HepG2 (cell line): Measurements from ENCODE around the gene EIF3A. TPM values are rescaled to one million over a fixed set of nuclear protein-coding genes. Genes with fewer than 3 reads are reported as not detected.

ENCODE experiments used
- AHDC1 ChIP-seq: sonication (generic); formaldehyde crosslinking; IDR thresholded peaks from 2 replicates; pipeline ENCODE4 v1.5.1; 2020; ENCODE audit warnings: mild to moderate bottlenecking, missing genetic modification reagents, borderline replicate concordance
- LRRFIP1 ChIP-seq: sonication (generic); formaldehyde crosslinking; conservative IDR thresholded peaks from 2 replicates; pipeline ENCODE4 v1.4.0; 2020; ENCODE audit warnings: missing genetic modification reagents
- MXI1 ChIP-seq: IDR thresholded peaks from 3 replicates; pipeline ENCODE4 v1.6.1; 2012; ENCODE audit warnings: low read depth, low read length, inconsistent platforms, borderline replicate concordance
- NFE2L1 ChIP-seq: sonication (generic); formaldehyde crosslinking; IDR thresholded peaks from 2 replicates; pipeline ENCODE4 v1.4.0; 2020; ENCODE audit warnings: missing genetic modification reagents, mild to moderate bottlenecking, borderline replicate concordance
- NR2F2 ChIP-seq: IDR thresholded peaks from 2 replicates; pipeline ENCODE4 v1.6.1; 2012; ENCODE audit warnings: low read depth, inconsistent platforms, borderline replicate concordance
- SMAD3 ChIP-seq: sonication (generic); formaldehyde crosslinking; IDR thresholded peaks from 2 replicates; pipeline ENCODE4 v1.4.0; 2020; ENCODE audit warnings: missing genetic modification reagents
- SRSF1 ChIP-seq: fragments of 200-400 bp; formaldehyde crosslinking; optimal IDR thresholded peaks from 2 replicates; pipeline ENCODE3; 2017; ENCODE audit warnings: mild to moderate bottlenecking, low read depth, low read length, moderate library complexity
- SRSF9 ChIP-seq: fragments of 200-400 bp; formaldehyde crosslinking; IDR thresholded peaks from 2 replicates; pipeline ENCODE4 v1.6.1; 2018; ENCODE audit warnings: borderline replicate concordance, mild to moderate bottlenecking, low read depth, low read length; ENCODE audit not compliant: insufficient read depth, poor library complexity, severe bottlenecking
- TFAP4 ChIP-seq: sonication (generic); IDR thresholded peaks from 2 replicates; pipeline ENCODE4 v1.6.1; 2016; ENCODE audit warnings: low read depth, borderline replicate concordance
- ZBTB4 ChIP-seq: sonication (generic); formaldehyde crosslinking; IDR thresholded peaks from 2 replicates; pipeline ENCODE4 v1.4.0; 2020; ENCODE audit warnings: missing genetic modification reagents, mild to moderate bottlenecking, borderline replicate concordance
- ZFP37 ChIP-seq: sonication (generic); formaldehyde crosslinking; IDR thresholded peaks from 2 replicates; pipeline ENCODE4 v1.4.0; 2020; ENCODE audit warnings: missing genetic modification reagents, borderline replicate concordance
- ZMAT3 ChIP-seq: sonication (generic); formaldehyde crosslinking; conservative IDR thresholded peaks from 2 replicates; pipeline ENCODE4 v1.7.0; 2021; ENCODE audit warnings: missing genetic modification reagents
- ZNF501 ChIP-seq: sonication (generic); formaldehyde crosslinking; IDR thresholded peaks from 2 replicates; pipeline ENCODE4 v1.5.1; 2020; ENCODE audit warnings: mild to moderate bottlenecking, moderate library complexity, missing genetic modification reagents
- polyA plus RNA-seq, 8 experiments: library from polyadenylated mRNA; depleted of rRNA in 3 of 8; stranded (reverse) in 7 of 8; unstranded in 1 of 8; fragments of >200 nt; fragmentation: Illumina TruSeq in 4 of 8; extraction: Trizol in 4 of 8; gene quantifications; 2 replicates each; pipeline versions ENCODE4 v1.2.1 to v1.2.3, GENCODE V29; 2011 to 2016; ENCODE audit warnings: low read depth in 4 of 8, missing spikeins in 1 of 8, mixed read lengths in 1 of 8; ENCODE audit not compliant: insufficient read depth in 1 of 8
- total RNA-seq, 5 experiments: library from RNA; depleted of rRNA; stranded (reverse); fragments of >200 nt; fragmentation: Illumina TruSeq; extraction: Trizol; gene quantifications; 2 replicates each; pipeline ENCODE4 v1.2.3, GENCODE V29; 2016; ENCODE audit warnings: low read depth in 1 of 5

Gene EIF3A
- total and polyA plus RNA-seq, 2 of the 13 experiments (the other 11 are each of a cell fraction or from before 2014, with no cell fraction given) = 25.6 to 117 TPM

DNA sequence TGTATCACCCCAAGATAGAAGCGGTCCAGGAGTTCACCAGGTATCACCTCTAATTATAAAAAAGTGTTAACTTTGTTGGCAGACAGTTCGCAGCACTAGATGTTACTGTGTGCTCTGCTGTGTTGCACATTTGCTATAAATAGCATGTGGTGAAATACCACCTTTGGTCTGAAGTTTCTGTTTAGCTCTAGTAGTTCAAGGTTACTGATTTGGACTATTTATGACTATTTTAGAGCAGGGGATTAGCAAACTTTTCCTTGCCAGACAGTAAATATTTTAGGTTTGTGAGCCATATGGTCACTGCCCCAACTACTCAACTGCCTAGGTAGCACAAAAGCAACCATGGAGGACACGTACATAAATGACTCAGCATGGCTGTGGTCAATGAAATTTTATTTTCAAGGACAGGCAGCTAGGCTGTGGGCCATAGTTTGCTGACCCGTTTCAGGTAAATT lies 39.8 kb upstream of the EIF3A start (continued):
- TF ChIP-seq AHDC1 (CRISPR knock-in tag) (peak; percentile 96; the same call in 1 of the 2 replicates), ZMAT3 (CRISPR knock-in tag) (no peak), TFAP4 (peak; percentile 81; the same call in 1 of the 2 replicates), ZFP37 (CRISPR knock-in tag) (peak; percentile 48; the same call in 1 of the 2 replicates), LRRFIP1 (CRISPR knock-in tag) (no peak), ZBTB4 (CRISPR knock-in tag) (no peak), NFE2L1 (CRISPR knock-in tag) (peak; percentile 84; the same call in 1 of the 2 replicates), NR2F2 (peak; percentile 42; the same call in 1 of the 2 replicates), SRSF9 (no peak), MXI1 (peak; percentile 57; the same call in 1 of the 3 replicates), SRSF1 (no peak), SMAD3 (peak; percentile 92), ZNF501 (CRISPR knock-in tag) (no peak; the same call in 1 of the 2 replicates)
